A549 (cell line): ENCODE results near the gene CDCA3. TPM values are rescaled to one million over a fixed set of nuclear protein-coding genes. Genes with fewer than 3 reads are reported as not detected.
"Not testable (repeated sequence)": the region's sequence is repeated elsewhere in the genome, so short reads cannot be mapped to it uniquely, and the experiment has no call there.

ENCODE experiments used
- ATAC-seq, 2 experiments: fragments of 200-7000 bp in 1 of 2; fragments of >200 bp in 1 of 2; cut with Nextera tagmentation in 1 of 2; cut with Tn5 transposase in 1 of 2; 3 replicates each; pipeline versions ENCODE4 v1.8.0 to v1.9.1; 2018 to 2020; ENCODE audit warnings: mild to moderate bottlenecking in 1 of 2, moderate library complexity in 1 of 2
- CTCF ChIA-PET: fragments of 300-600 bp; sonication (Branson Sonifier 250); formaldehyde crosslinking; extraction: SDS; loops from one replicate; lab custom pipeline; 2021; ENCODE audit warnings: antibody characterized with exemption, inconsistent platforms; lab: Yijun Ruan, JAX
- POLR2A ChIA-PET: fragments of 350-600 bp; formaldehyde crosslinking; extraction: SDS; loops from one replicate; lab custom pipeline; 2021; ENCODE audit warnings: antibody characterized with exemption, inconsistent platforms; lab: Yijun Ruan, JAX
- DNase-seq, 2 experiments: peaks; one replicate each; pipeline versions ENCODE4 v3.0.0 to v3.0.0-alpha.2; 2011 to 2016; ENCODE audit warnings: low read depth in 1 of 2, low spot score in 1 of 2
- FAIRE-seq: peaks from 2 replicates; lab custom pipeline; 2011; peaks lifted over from hg19 to GRCh38; lab: Jason Lieb, UNC
- H3K27ac ChIP-seq, 2 experiments: fragments of >200 bp; sonication (Bioruptor Twin); formaldehyde crosslinking; 3 replicates each; pipeline ENCODE4 v1.5.1; 2016 to 2017
- H3K4me1 ChIP-seq: fragments of >200 bp; sonication (Bioruptor Twin); formaldehyde crosslinking; 3 replicates; pipeline ENCODE4 v1.6.1; 2016
- H3K4me2 ChIP-seq: fragments of >200 bp; sonication (Bioruptor Twin); formaldehyde crosslinking; 3 replicates; pipeline ENCODE4 v1.6.1; 2016
- H3K4me3 ChIP-seq: fragments of >200 bp; sonication (Bioruptor Twin); formaldehyde crosslinking; 3 replicates; pipeline ENCODE4 v1.5.1; 2016
- H3K9me3 ChIP-seq: fragments of >200 bp; sonication (Bioruptor Twin); formaldehyde crosslinking; 3 replicates; pipeline ENCODE4 v1.6.1; 2016
- CEBPB ChIP-seq, 2 experiments: fragments of >200 bp in 1 of 2; sonication (Bioruptor Twin) in 1 of 2; formaldehyde crosslinking in 1 of 2; IDR thresholded peaks; 2 replicates each; pipeline ENCODE4 v1.6.1; 2012 to 2016
- CHD2 ChIP-seq: fragments of 150-350 bp; IDR thresholded peaks from 2 replicates; pipeline ENCODE4 v1.6.1; 2014; ENCODE audit warnings: low read length; ENCODE audit not compliant: partially characterized antibody
- HMGXB4 ChIP-seq: fragments of 250-450 bp; sonication (Bioruptor Pico); IDR thresholded peaks from 2 replicates; pipeline ENCODE4 v1.5.0; 2021; ENCODE audit warnings: mild to moderate bottlenecking, moderate library complexity, borderline replicate concordance
- HOXB13 ChIP-seq: fragments of 250-450 bp; sonication (Bioruptor Pico); IDR thresholded peaks from 2 replicates; pipeline ENCODE4 v1.5.0; 2020; ENCODE audit warnings: low read depth, mild to moderate bottlenecking, moderate library complexity
- KDM5A ChIP-seq: fragments of 200-600 bp; sonication (generic); IDR thresholded peaks from 2 replicates; pipeline ENCODE4 v1.6.1; 2016; ENCODE audit warnings: antibody characterized with exemption, mild to moderate bottlenecking
- MAFK ChIP-seq: fragments of 450-650 bp; IDR thresholded peaks from 2 replicates; pipeline ENCODE4 v1.6.1; 2014; ENCODE audit not compliant: partially characterized antibody
- MAX ChIP-seq: IDR thresholded peaks from 2 replicates; pipeline ENCODE4 v1.6.1; 2012
- NPAS2 ChIP-seq: fragments of 250-450 bp; sonication (Bioruptor Pico); IDR thresholded peaks from 2 replicates; pipeline ENCODE4 v1.8.0; 2022; ENCODE audit warnings: mild to moderate bottlenecking, moderate library complexity, borderline replicate concordance
- RARB ChIP-seq: fragments of 250-450 bp; sonication (Bioruptor Pico); IDR thresholded peaks from 2 replicates; pipeline ENCODE4 v1.8.0; 2021; ENCODE audit warnings: mild to moderate bottlenecking, moderate library complexity
- RFX5 ChIP-seq: fragments of 450-650 bp; IDR thresholded peaks from 2 replicates; pipeline ENCODE4 v1.7.1; 2014; ENCODE audit warnings: antibody characterized with exemption, mild to moderate bottlenecking, moderate library complexity
- ZSCAN20 ChIP-seq: fragments of 250-450 bp; sonication (Bioruptor Pico); IDR thresholded peaks from 2 replicates; pipeline ENCODE4 v1.8.0; 2022; ENCODE audit warnings: mild to moderate bottlenecking, moderate library complexity
- WGBS: methylation state at CpG from one replicate; pipeline ENCODE4 v1.1.6; 2017; ENCODE audit errors: missing lambda C conversion rate; 5-methylcytosine and 5-hydroxymethylcytosine counted together
- polyA plus RNA-seq, 4 experiments: library from polyadenylated mRNA; depleted of rRNA in 3 of 4; stranded (reverse); fragments of >200 nt; fragmentation: RNase III in 1 of 4; extraction: RNeasy Plus Mini Kit Qiagen cat#74134 plus additional on column Dnase treatment in 1 of 4; gene quantifications; 2 replicates in 3 of 4; 3 replicates in 1 of 4; pipeline ENCODE4 v1.2.3, GENCODE V29; 2011 to 2017

CDCA3 gene
- polyA plus RNA-seq, 2 of the 4 experiments (the other 2 are of a cell fraction): 57.5 to 80.2 TPM

- not testable (repeated sequence) for ATAC-seq, FAIRE-seq, DNase-seq, H3K9me3 ChIP-seq, H3K4me3 ChIP-seq
- Histone ChIP-seq H3K4me1 (peaks cover 49% of the 10 kb centered on the region), H3K4me2 (peak overlapping the region; percentile 70), H3K27ac (peak overlapping the region; percentile 94 to 98)
- TF ChIP-seq RARB: 0 out of 2 replicates have a peak, but pooled peaks have one; percentile 3
- WGBS: 92% methylated on average over 21 of the region's 21 CpGs
- ChIA-PET POLR2A (interaction anchor here (1.0 kb wide), 1 partner anchor 17 kb away, joined by 4 read pairs; the partner anchor contains the start of gene SPSB2), CTCF (interaction anchor here (0.7 to 9.5 kb wide), 4 partner anchors 14 to 153 kb away, joined by 3 to 399 read pairs (median 50); partner anchors contain the start of genes CDCA3, LRRC23, SPSB2 and TPI1)
These were observed 38.9 kb upstream of the CDCA3 start for GRCh38 chr12:6889775-6890573.

GRCh38 chr12:6888794-6889193 is 37.7 kb upstream of the CDCA3 start:
- 58% methylated on average over 7 of the region's 7 CpGs for WGBS
- peaks cover 56% of the 10 kb centered on the region for H3K4me1 ChIP-seq
- not testable (repeated sequence) for H3K9me3 ChIP-seq, DNase-seq, H3K4me3 ChIP-seq, ATAC-seq, FAIRE-seq, H3K4me2 ChIP-seq
- H3K27ac ChIP-seq: peak overlapping the region; percentile 91 to 94
- CTCF ChIA-PET: interaction anchor here (9.5 kb wide), 1 partner anchor 13 kb away, joined by 399 read pairs; the partner anchor contains the start of genes SPSB2 and TPI1
- POLR2A ChIA-PET: interaction anchor here (1.0 kb wide), 1 partner anchor 16 kb away, joined by 4 read pairs; the partner anchor contains the start of gene SPSB2

- Histone ChIP-seq H3K27ac (peak overlapping the region; percentile 91 to 94), H3K9me3 (no peaks in the 10 kb centered on the region), H3K4me2 (no peak overlapping the region), H3K4me3 (no peak overlapping the region), H3K4me1 (peaks cover 56% of the 10 kb centered on the region)
- ChIA-PET POLR2A (no interaction called here), CTCF (interaction anchor here (1.1 to 9.5 kb wide), 2 partner anchors 13 to 35 kb away, joined by 3 to 399 read pairs; partner anchors contain the start of genes SPSB2 and TPI1)
- ATAC-seq: no peak
- WGBS: 92% methylated on average over 2 of the region's 2 CpGs
- DNase-seq: no peak
- no peak for FAIRE-seq
- TF ChIP-seq HOXB13 (CRISPR knock-in tag) (no peak), KDM5A (no peak), MAX (no peak), CHD2 (no peak), HMGXB4 (CRISPR knock-in tag) (no peak), RFX5 (no peak), MAFK (peak; percentile 91), CEBPB (IDR thresholded peaks at IDR 0.05) (no peak)
These were observed 37.3 kb upstream of the CDCA3 start for GRCh38 chr12:6888360-6888759.

- peak overlapping the region; percentile 56 for H3K4me2 ChIP-seq
- CTCF ChIA-PET: interaction anchor here (0.6 to 9.5 kb wide), 4 partner anchors 12 to 51 kb away, joined by 3 to 399 read pairs (median 4); partner anchors contain the start of genes SPSB2 and TPI1
- H3K4me1 ChIP-seq: peaks cover 56% of the 10 kb centered on the region
- 62% methylated on average over 8 of the region's 8 CpGs for WGBS
- TF ChIP-seq CEBPB (IDR thresholded peaks at IDR 0.05): 0 out of 4 replicates have a peak, but pooled peaks of 1 of the 2 experiments have one; percentile 30
- no peak for TF ChIP-seq ZSCAN20 (CRISPR knock-in tag)
- no peak for TF ChIP-seq NPAS2 (CRISPR knock-in tag)
- no peak for TF ChIP-seq MAX
- H3K27ac ChIP-seq: peak overlapping the region; percentile 91 to 94
- ATAC-seq: no peak
- no peak for DNase-seq
- no peak for FAIRE-seq
- POLR2A ChIA-PET: interaction anchor here (0.7 kb wide), 1 partner anchor 15 kb away, joined by 3 read pairs; no protein-coding TSS in a partner anchor
- no peaks in the 10 kb centered on the region for H3K9me3 ChIP-seq
- H3K4me3 ChIP-seq: no peak overlapping the region
These were observed 36.4 kb upstream of the CDCA3 start for GRCh38 chr12:6887460-6887859.
